Measurements from ENCODE around the gene AGER. TPM values are rescaled to one million over a fixed set of nuclear protein-coding genes. Genes with fewer than 3 reads are reported as not detected.

Gene AGER
- polyA plus RNA-seq, 1 of the 3 experiments (the other 2 are of a cell fraction): 3.5 TPM

DNA sequence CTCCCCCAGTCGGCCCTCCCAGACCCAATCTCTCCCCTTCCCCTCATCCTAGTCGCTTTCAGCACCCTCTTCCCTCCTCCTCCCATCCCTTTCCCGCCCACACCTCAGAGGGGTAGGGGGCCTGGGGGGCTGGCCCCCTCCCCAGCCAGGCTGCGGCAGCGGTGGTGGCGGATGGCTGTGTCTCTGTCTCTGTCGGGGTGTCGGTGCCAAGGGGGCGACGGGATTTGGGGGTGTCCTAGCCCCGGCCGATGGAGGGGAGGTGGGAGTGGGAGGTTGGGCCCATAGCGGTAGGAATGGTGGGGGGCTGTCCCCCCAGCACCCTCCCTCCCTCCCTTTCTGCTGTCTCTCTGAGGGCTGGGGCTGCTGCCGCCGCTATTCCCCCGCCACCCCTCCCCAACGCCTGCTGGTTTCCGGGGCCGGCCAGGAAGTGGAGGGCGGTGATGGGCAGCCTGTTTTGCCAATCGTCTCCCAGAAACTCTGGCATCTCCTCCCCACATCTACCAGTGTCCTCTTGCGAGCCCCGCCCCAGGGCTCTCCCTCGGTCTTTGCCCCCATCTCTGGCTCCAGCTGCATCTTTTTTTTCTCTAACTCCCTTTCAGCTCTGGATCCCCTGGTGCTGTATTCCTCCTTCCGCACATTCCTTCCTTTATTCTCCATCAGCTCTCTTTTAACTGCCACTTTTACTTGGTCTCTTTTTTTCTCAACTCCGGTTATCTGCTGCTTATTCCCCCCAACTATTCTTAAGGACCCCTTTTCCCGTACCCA, 8.2 kb downstream of the AGER start, which contains the start of gene AGPAT1:
TSS of gene AGPAT1 (minus strand) at position 374 of the 765 bp plus-strand sequence. CDS start 4,588 bp downstream, outside the sequence.
- H3K9me3 ChIP-seq: no peaks in the 10 kb centered on the region
- peak; percentile 97 for DNase-seq
- ChIA-PET POLR2A (interaction anchor here (0.7 to 4.1 kb wide), 5 partner anchors 14 to 511 kb away, joined by 3 to 22 read pairs (median 5); partner anchors contain the start of genes ATF6B, FKBPL, GPANK1 and PBX2), CTCF (interaction anchor here (0.7 to 1.6 kb wide), 4 partner anchors 10 to 128 kb away, joined by 3 to 4 read pairs (median 4); partner anchors contain the start of gene EGFL8)
- H3K27ac ChIP-seq (ENCODE audit: low read depth in 2 of 2, low read length in 1 of 2): peak within 1 kb of the TSS; percentile 98 to 99
- H3K79me2 ChIP-seq (ENCODE audit: insufficient read depth): peaks cover 55% of the 10 kb centered on the region
- H3K36me3 ChIP-seq (replicated peaks in 1 of 2; ENCODE audit: control insufficient read depth in 1 of 2, insufficient read depth in 2 of 2, low read length in 1 of 2): peaks cover 3 to 12% of the 10 kb centered on the region in 2 experiments
- peak within 1 kb of the TSS; percentile 84 to 99 for H3K4me3 ChIP-seq (ENCODE audit: low read depth in 2 of 2, low read length in 1 of 2)
- no peaks in the 10 kb centered on the region for H3K27me3 ChIP-seq (ENCODE audit: insufficient read depth)
- H3K9ac ChIP-seq: peak within 1 kb of the TSS; percentile 84
- peaks cover 13% of the 10 kb centered on the region for H3F3A ChIP-seq (replicated peaks; ENCODE audit: insufficient read depth)
- H2AFZ ChIP-seq (ENCODE audit: low read depth): peak within 1 kb of the TSS; percentile 88
- H3K9me2 ChIP-seq: no peaks in the 10 kb centered on the region
- peaks cover 12 to 40% of the 10 kb centered on the region in 2 experiments; a peak in 3 of 4 replicates for H3K4me1 ChIP-seq (ENCODE audit: control insufficient read depth in 1 of 2, insufficient read depth in 2 of 2, low read depth in 1 of 2, low read length in 1 of 2)
- H4K20me1 ChIP-seq (ENCODE audit: insufficient read depth): no peaks in the 10 kb centered on the region
- peak within 1 kb of the TSS; percentile 81 for H3K4me2 ChIP-seq
- under 1% methylated on average over 18 of the region's 27 CpGs for WGBS (ENCODE audit: low lambda C conversion rate)
- TF ChIP-seq JUND (IDR thresholded peaks at IDR 0.05) (no peak), FOSL2 (IDR thresholded peaks at IDR 0.05; ENCODE audit: borderline replicate concordance, low read depth) (no peak), CHD2 (IDR thresholded peaks at IDR 0.05; ENCODE audit: low read length, partially characterized antibody) (peak; percentile 72), TEAD4 (IDR thresholded peaks at IDR 0.05; ENCODE audit: borderline replicate concordance, insufficient read depth) (no peak), RFX5 (IDR thresholded peaks at IDR 0.05; ENCODE audit: low read length) (peak; percentile 34; the same call in 1 of the 2 replicates), EP300 (IDR thresholded peaks at IDR 0.05; ENCODE audit: borderline replicate concordance in 1 of 2, low read depth in 1 of 2, low read length in 1 of 2) (no peak), RXRA (IDR thresholded peaks at IDR 0.05; ENCODE audit: borderline replicate concordance, low read depth) (no peak), FOXJ3 (CRISPR knock-in tag; IDR thresholded peaks at IDR 0.05) (no peak), MEF2A (IDR thresholded peaks at IDR 0.05; ENCODE audit: borderline replicate concordance, low read depth) (no peak), EZH2phosphoT487 (IDR thresholded peaks at IDR 0.05; ENCODE audit: borderline replicate concordance, low read depth) (no peak), SIN3A (IDR thresholded peaks at IDR 0.05; ENCODE audit: borderline replicate concordance, low read depth, low read length) (no peak), RCOR1 (IDR thresholded peaks at IDR 0.05; ENCODE audit: low read length) (no peak), ELF1 (IDR thresholded peaks at IDR 0.05) (peak; percentile 61; the same call in 1 of the 2 replicates), GABPA (IDR thresholded peaks at IDR 0.05; ENCODE audit: low read depth) (peak; percentile 91), MXI1 (IDR thresholded peaks at IDR 0.05; ENCODE audit: low read depth, low read length) (0 out of 2 replicates have a peak, but pooled peaks have one; percentile 28), RAD21 (IDR thresholded peaks at IDR 0.05; ENCODE audit: low read length) (no peak), TCF12 (IDR thresholded peaks at IDR 0.05) (0 out of 2 replicates have a peak, but pooled peaks have one; percentile 12), TAF1 (IDR thresholded peaks at IDR 0.05; ENCODE audit: borderline replicate concordance, low read depth, low read length) (peak; percentile 70), SMC3 (IDR thresholded peaks at IDR 0.05; ENCODE audit: low read depth, low read length) (no peak), NRF1 (IDR thresholded peaks at IDR 0.05; ENCODE audit: low read depth, low read length) (no peak), POLR2AphosphoS5 (IDR thresholded peaks at IDR 0.05; ENCODE audit: low read depth, low read length) (peak; percentile 83)
- TF ChIP-seq, protein P1, sequence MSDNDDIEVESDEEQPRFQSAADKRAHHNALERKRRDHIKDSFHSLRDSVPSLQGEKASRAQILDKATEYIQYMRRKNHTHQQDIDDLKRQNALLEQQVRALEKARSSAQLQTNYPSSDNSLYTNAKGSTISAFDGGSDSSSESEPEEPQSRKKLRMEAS (IDR thresholded peaks at IDR 0.05; ENCODE audit: low read depth): peak; percentile 38; the same call in 1 of the 2 replicates
- TF ChIP-seq, protein P2, sequence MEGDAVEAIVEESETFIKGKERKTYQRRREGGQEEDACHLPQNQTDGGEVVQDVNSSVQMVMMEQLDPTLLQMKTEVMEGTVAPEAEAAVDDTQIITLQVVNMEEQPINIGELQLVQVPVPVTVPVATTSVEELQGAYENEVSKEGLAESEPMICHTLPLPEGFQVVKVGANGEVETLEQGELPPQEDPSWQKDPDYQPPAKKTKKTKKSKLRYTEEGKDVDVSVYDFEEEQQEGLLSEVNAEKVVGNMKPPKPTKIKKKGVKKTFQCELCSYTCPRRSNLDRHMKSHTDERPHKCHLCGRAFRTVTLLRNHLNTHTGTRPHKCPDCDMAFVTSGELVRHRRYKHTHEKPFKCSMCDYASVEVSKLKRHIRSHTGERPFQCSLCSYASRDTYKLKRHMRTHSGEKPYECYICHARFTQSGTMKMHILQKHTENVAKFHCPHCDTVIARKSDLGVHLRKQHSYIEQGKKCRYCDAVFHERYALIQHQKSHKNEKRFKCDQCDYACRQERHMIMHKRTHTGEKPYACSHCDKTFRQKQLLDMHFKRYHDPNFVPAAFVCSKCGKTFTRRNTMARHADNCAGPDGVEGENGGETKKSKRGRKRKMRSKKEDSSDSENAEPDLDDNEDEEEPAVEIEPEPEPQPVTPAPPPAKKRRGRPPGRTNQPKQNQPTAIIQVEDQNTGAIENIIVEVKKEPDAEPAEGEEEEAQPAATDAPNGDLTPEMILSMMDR (IDR thresholded peaks at IDR 0.05): no peak
- TF ChIP-seq, protein P3, sequence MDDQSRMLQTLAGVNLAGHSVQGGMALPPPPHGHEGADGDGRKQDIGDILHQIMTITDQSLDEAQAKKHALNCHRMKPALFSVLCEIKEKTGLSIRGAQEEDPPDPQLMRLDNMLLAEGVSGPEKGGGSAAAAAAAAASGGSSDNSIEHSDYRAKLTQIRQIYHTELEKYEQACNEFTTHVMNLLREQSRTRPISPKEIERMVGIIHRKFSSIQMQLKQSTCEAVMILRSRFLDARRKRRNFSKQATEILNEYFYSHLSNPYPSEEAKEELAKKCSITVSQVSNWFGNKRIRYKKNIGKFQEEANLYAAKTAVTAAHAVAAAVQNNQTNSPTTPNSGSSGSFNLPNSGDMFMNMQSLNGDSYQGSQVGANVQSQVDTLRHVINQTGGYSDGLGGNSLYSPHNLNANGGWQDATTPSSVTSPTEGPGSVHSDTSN (IDR thresholded peaks at IDR 0.05): peak; percentile 100
- TF ChIP-seq, protein P4, sequence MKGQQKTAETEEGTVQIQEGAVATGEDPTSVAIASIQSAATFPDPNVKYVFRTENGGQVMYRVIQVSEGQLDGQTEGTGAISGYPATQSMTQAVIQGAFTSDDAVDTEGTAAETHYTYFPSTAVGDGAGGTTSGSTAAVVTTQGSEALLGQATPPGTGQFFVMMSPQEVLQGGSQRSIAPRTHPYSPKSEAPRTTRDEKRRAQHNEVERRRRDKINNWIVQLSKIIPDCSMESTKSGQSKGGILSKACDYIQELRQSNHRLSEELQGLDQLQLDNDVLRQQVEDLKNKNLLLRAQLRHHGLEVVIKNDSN (IDR thresholded peaks at IDR 0.05; ENCODE audit: borderline replicate concordance, low read depth): no peak
- TF ChIP-seq, protein P5, sequence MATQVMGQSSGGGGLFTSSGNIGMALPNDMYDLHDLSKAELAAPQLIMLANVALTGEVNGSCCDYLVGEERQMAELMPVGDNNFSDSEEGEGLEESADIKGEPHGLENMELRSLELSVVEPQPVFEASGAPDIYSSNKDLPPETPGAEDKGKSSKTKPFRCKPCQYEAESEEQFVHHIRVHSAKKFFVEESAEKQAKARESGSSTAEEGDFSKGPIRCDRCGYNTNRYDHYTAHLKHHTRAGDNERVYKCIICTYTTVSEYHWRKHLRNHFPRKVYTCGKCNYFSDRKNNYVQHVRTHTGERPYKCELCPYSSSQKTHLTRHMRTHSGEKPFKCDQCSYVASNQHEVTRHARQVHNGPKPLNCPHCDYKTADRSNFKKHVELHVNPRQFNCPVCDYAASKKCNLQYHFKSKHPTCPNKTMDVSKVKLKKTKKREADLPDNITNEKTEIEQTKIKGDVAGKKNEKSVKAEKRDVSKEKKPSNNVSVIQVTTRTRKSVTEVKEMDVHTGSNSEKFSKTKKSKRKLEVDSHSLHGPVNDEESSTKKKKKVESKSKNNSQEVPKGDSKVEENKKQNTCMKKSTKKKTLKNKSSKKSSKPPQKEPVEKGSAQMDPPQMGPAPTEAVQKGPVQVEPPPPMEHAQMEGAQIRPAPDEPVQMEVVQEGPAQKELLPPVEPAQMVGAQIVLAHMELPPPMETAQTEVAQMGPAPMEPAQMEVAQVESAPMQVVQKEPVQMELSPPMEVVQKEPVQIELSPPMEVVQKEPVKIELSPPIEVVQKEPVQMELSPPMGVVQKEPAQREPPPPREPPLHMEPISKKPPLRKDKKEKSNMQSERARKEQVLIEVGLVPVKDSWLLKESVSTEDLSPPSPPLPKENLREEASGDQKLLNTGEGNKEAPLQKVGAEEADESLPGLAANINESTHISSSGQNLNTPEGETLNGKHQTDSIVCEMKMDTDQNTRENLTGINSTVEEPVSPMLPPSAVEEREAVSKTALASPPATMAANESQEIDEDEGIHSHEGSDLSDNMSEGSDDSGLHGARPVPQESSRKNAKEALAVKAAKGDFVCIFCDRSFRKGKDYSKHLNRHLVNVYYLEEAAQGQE (IDR thresholded peaks at IDR 0.05; ENCODE audit: low read depth, low read length): no peak
